GM18519 (cell line): Measurements from ENCODE around the gene UMODL1.

Experiments
- ATAC-seq: cut with Tn5 transposase; IDR thresholded peaks from one replicate; pipeline ENCODE4 v1.9.1; 2021; ENCODE audit warnings: mild to moderate bottlenecking, moderate library complexity; ENCODE audit not compliant: unreplicated experiment, low FRiP score

UMODL1 gene

GRCh38 chr21:42071146-42071737, at the start of gene UMODL1:
TSS of gene UMODL1 (plus strand) at chr21:42071317. CDS start at chr21:42071317, 0 bp downstream.
- no peak for ATAC-seq

GRCh38 chr21:42021371-42022090, 49.6 kb upstream of the UMODL1 start:
- ATAC-seq, result no peak

GRCh38 chr21:42022091-42022430, 49.1 kb upstream of the UMODL1 start:
- ATAC-seq, result no peak

GRCh38 chr21:42022906-42023305, 48.2 kb upstream of the UMODL1 start:
- ATAC-seq, result no peak

- no peak for ATAC-seq
These were observed 45.6 kb upstream of the UMODL1 start for GRCh38 chr21:42025376-42026081.

- no peak for ATAC-seq
These were observed 45.1 kb upstream of the UMODL1 start for GRCh38 chr21:42026082-42026435.

GRCh38 chr21:42027085-42027821, 43.9 kb upstream of the UMODL1 start:
- no peak for ATAC-seq

- no peak for ATAC-seq
These were observed 43.0 kb upstream of the UMODL1 start for GRCh38 chr21:42027822-42028765.

- no peak for ATAC-seq
These were observed 42.2 kb upstream of the UMODL1 start for GRCh38 chr21:42028766-42029425.

- ATAC-seq, result no peak
These were observed 40.8 kb upstream of the UMODL1 start for GRCh38 chr21:42030311-42030710.

- no peak for ATAC-seq
These were observed 39.9 kb upstream of the UMODL1 start for GRCh38 chr21:42031241-42031640.

- no peak for ATAC-seq
These were observed 39.3 kb upstream of the UMODL1 start for GRCh38 chr21:42031816-42032215.

- no peak for ATAC-seq
These were observed 38.9 kb upstream of the UMODL1 start for GRCh38 chr21:42032266-42032665.

GRCh38 chr21:42032968-42033367, 38.1 kb upstream of the UMODL1 start:
- no peak for ATAC-seq

- ATAC-seq, result no peak
These were observed 34.8 kb upstream of the UMODL1 start for GRCh38 chr21:42036313-42036712.

- no peak for ATAC-seq
These were observed 33.6 kb upstream of the UMODL1 start for GRCh38 chr21:42037516-42037915.

- ATAC-seq, result no peak
These were observed 33.2 kb upstream of the UMODL1 start for GRCh38 chr21:42037943-42038342.

GRCh38 chr21:42038393-42038792, 32.7 kb upstream of the UMODL1 start:
- ATAC-seq, result no peak

GRCh38 chr21:42038826-42039425, 32.2 kb upstream of the UMODL1 start:
- no peak for ATAC-seq
